Stimulated activated CD8-positive, alpha-beta memory T cell treated with anti-CD3 and anti-CD28 coated beads, Interleukin-4, amount 100 ng/mL, for 24 hours (primary cell): ENCODE results near the gene GAREM1.
"Not testable (repeated sequence)": the region's sequence is repeated elsewhere in the genome, so short reads cannot be mapped to it uniquely, and the experiment has no call there.

ENCODE experiments used
- DNase-seq: peaks from one replicate; pipeline ENCODE4 v3.0.0-alpha.2; 2020; ENCODE audit warnings: low read depth

The GAREM1 gene

DNA sequence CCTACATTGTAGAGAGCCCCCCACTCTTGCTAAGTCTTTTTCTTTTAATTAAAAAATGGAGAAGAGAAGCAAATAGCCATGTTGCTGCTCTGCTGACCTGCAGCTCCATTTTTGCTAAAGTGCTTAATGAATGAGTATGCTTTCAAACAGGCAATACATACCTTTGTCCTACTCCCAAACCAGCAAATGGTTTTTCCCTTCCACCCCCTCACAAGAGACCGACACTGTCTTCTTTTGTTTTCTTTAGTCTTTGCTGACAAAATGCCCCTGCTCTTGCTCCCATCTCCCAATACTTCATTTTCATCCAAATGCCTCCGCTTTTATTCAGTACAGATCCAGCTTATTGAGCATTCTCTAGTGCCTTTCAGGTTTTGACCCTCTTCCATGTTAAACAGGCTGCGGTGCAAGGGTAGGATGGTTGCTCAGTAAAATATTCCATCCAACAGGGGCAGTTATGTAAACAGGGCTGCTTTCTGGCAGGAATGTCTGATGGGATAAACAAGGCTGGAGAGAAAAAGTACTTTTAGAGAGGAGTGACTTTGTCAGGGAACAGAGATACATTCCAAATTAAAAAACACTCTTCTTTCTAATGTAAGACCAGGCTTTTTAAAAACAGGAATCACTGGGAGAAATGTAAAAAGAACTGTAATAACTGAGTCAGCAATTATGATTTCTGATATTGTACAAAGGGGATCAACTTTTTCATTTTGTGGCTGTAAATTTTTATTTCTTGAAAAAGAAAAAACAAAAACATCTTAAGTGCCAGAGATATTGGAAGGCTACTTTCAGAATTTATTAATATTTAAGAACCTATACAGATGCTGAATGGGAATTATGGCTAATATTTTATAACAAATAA is 144.0 kb downstream of the GAREM1 start:
- DNase-seq = no peak

DNA sequence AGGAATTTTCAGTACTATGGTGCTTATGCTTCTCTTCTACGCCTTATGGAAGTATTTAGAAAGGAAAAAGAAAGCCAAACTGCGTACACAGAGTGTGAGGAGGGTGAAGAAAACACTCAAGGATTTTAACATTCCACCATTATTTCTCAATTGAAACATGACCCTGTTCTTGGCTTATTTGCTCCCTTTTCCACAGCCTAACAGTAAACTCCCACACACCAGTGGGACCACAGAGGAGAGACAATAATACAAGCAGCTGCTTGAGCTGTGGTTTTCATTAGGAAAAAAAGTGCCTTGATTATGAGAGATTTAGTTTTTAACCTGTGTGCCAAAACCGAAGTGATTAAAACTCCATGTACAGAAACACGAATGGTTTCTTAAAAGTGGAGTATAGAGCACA is 146.5 kb downstream of the GAREM1 start:
- DNase-seq = no peak

DNA sequence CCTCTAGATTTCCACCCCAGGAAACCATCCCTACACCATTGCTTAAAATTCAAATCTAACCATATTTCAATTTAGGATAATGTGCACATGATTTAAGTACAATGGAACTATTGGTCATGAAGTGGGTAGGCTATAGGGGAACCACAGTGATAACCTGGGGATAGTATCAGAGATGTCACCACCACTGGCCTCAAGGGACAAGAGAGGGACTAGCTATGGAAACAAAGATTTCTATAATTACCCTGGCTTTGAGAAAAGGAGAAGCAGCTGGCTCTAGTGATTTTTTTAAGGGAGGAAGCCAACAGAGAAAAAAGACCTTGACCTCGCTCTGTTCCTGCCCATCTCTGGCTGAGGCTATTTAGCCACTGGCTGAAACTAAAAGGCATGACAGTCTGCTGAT is 148.9 kb downstream of the GAREM1 start:
- no peak for DNase-seq

DNA sequence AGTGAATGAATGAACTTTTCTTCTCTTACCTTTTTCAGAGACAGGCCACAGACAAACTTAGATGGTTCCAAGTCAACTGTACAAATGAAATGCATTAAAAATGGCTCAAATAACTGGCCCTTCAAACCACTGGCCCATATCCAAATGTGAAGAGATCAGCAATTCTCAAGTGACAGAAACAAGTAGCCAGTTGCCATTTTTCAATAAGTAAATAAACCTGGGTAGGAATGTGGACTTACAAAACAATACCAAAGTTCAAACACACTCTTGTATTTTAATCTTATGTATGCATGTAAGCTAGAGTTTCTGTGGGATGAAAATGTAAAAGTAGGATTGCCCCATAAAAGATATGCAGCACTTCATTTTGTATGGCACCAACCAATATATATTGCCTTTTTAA is 151.6 kb downstream of the GAREM1 start:
- DNase-seq = no peak

DNA sequence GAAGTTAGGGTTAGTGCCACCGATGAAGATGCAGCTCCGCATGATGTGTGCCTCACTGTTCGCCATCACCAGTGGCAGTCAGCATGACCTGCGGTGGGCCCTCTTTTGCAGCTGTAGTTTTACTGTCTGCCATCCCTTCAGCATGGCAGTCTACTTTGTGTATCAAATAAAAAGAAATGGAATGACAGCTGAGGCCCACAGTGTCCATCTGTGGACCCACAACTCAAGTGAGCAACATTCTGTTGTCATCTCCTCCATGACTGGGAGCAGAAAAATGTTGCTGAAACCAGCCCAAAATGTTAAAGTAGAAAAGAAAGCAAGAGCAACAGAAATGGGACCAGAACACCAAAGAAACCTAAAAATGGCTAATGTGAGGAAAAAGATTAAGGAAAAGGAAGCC is 152.1 kb downstream of the GAREM1 start:
- no peak for DNase-seq

DNA sequence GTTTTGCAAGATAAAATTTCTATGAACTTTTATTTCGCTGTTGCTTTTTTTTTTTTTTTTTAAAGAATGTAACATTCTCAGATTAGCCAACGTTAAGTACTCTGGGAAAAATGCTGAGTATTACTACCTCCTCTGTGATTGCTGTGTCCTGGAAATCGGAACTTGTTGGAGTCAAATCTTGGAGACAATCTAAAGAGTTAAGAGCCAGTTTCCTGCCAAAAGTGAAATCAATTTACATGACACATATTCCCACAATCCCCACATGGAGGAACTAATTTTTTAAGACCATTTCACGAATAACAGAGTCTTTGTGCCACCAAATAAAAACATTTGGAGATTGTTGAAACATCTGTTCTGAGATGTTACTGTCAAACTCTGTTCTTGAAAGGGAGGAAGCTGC is 153.0 kb downstream of the GAREM1 start:
- DNase-seq = no peak

DNA sequence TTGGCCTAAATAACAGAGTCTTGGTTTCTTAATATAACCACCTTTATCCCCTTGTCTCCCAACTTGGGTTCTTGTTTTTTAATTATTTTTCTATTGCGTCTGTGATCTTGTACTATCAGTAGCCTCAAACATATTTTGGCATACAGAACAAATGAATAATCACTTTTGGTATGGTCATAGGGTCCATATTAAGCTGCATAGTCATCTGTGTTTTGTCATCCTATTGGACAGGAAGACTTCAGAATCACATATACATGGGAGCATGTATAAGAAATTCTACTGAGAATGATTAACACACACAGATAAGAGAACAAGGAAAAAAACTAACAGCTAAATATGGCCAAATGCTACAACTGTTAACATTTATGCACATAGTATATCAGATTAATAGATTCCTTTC is 154.8 kb downstream of the GAREM1 start:
- no peak for DNase-seq

DNA sequence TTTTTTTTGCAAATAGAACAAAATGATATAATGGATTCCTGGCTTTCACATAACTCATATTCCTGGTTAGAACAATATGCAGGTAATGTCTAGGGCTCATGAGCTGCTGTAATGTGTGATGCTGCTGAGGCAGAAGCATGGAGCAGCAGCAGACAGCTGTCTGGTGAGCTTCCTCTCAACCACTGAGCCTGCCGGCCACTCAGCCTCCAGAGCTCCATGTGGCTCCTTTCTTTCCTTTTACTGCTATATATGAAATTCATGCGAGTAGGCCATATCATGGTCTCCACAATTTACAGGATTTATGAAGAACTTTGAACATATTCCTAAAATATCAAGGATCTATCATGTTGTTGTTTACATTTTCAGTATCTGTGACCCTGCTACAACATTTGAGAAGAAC is 159.9 kb downstream of the GAREM1 start:
- DNase-seq = no peak

DNA sequence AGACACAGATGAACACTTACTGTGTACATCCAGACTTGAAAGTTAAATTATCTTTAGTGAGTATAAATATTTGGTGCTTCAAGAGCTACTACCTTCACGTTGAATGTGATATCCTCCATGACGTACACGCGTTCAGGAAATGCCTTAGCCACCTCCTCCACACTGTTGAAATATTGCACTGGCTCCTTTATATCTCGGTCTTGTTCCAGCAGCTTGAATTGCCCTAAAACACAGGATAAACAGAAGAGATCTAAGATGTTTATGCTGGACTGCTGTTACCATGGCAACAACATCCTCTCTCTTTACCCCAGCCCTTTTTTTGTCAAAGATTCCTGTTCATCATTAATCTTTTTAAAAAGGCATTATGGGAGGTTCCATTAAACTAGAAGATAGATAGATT is 160.6 kb downstream of the GAREM1 start:
- no peak for DNase-seq

DNA sequence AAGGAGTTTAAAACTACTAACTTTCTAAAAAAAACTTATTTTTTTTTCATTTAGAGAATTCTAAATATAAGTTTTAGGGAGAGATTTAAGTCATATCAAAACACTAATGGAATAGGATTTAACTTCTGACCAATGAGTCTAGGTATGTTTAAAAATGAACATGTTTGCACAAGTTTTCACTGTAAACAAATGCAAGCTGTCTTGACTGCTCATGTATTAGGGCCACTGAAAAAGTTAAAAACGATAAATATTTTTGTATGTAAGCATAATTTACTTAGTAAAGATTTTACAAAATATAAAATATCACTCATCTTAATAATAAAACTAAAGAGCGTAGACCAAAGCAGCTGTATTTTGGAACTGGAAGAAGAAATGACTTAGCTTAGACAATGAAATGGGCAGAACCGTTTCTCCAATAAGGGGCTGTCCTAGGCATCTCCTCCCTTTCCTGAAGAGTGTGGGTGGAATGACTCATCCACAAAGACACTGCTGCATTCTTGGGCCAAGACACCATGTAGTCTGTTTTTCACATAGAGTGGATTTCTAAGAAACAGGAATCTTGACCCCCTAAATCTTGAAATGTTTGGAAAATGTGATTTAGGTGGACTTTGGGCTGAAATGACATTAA is 162.1 kb downstream of the GAREM1 start:
- DNase-seq = no peak

DNA sequence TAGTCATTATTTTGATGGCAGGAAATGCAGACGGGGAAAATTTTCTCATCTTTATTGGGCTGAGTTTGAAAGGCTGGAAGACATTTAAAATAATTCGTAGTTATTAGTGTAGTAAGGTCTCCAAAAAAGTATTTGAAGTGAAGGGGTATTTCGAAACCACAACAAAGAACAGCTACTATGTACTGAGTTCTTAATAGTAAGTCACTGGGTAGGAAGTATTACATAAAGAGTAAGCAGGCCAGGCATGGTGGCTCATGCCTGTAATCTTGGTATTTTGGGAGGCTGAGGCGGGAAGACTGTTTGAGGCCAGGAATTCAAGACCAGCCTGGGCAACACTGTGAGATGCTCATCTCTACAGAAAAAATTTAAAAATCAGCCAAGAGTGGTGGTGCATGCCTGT is 167.3 kb downstream of the GAREM1 start:
- no peak for DNase-seq

DNA sequence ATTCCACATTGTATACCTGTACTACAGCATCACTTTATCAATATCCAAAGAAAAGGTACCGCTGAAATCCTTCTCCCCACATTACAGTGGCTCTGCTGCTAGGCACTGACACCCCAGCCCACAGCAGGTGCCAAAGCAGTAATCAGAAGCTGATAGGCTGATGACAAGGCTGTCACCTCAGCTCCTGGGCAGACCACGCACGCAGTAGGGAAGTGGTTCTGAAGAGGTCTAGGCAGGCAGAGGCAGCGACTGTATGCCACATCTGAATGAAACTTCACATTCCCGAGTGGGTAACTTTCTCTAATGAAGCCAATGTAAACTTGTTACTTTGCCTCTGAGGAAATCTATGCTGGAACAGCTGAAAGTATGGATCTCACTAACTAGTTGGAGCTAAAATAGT is 167.9 kb downstream of the GAREM1 start:
- no peak for DNase-seq

DNA sequence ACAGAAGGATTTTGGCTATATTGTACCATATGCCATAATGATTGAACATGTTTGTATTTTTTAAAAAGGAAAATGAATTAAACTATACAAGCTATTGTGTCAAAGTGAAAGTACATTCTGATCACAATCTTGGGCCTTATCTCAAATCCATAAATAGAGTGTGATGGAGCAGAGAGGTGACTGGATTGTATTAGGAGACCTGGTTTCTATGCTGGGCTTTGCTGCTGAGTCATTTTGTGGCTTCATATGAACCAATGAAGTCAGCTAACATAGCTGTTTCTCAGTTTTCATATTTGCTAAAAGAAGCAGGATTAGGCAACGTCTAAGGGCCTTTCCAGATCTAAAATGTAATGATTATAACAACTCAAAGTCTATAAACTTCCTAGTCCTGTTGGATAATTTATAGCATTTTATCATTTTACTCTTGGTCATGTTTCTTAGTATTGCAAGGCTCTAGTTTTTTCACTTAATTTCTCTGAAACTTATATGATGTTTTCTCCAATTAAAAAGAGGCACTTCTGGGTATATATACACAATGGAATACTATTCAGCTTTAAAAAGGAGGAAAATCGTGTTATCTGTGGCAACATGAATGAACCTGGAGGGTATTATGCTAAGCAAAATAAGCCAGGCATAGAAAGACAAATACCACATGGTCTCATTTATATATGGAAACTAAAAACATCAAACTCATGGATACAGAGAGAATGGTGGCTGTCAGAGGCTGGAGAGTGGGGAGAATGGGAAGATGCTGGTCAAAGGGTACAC is 168.5 kb downstream of the GAREM1 start:
- no peak for DNase-seq

DNA sequence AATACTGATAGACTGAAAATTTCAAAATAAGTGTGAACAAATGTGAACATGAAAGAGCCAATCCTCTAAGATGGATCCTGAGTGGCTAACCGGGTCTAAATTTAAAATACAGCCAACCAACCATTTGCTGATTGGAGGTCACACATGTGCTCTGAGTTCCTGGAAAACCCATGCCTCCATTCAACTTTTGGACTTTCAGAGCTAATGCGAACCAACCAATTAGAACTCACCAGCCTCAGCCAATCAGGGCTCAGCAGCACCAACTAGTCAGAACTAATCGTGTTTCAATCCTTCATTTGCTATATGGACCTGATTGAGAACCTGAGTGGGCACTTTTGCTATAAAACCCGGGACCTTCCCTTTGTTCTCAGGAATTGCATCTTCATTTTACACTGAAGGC is 169.3 kb downstream of the GAREM1 start:
- DNase-seq = no peak

DNA sequence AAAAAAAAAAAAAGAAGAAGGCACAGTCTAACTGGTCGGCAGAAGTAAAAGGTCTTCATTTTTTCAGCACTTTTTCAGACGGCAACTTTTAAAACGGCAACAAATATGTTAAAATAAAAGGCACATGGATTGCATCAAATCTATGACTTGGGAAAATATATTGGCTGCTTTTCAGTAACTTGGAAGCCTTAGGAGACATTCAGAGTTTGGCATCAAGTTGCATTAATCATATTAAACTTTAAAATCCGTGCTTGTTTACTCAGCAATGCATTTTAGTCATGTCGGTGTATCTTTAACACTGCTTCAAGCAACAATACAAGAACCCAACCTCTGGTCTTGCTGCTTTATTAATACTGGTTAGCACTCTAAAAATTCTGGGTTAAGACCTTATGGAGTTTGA is 169.8 kb downstream of the GAREM1 start:
- no peak for DNase-seq

DNA sequence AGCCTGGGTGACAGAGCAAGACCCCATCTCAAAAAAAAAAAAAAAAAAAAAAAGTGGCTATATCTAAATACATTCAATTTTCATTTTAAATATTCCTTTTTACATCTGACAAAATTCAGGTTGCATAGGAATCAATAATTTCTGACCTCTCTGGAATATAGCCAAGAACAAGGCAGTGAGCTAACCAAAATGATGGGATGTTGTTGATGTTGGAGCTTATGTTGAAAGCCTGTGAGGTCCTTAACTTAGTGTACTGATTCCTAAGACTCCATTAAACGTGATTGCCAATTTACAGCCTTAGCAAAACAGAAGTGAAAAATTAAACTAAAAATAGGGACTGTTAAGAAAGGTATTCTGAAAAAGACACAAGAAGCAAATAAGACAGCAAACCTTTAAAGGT is 171.2 kb downstream of the GAREM1 start:
- DNase-seq = no peak

DNA sequence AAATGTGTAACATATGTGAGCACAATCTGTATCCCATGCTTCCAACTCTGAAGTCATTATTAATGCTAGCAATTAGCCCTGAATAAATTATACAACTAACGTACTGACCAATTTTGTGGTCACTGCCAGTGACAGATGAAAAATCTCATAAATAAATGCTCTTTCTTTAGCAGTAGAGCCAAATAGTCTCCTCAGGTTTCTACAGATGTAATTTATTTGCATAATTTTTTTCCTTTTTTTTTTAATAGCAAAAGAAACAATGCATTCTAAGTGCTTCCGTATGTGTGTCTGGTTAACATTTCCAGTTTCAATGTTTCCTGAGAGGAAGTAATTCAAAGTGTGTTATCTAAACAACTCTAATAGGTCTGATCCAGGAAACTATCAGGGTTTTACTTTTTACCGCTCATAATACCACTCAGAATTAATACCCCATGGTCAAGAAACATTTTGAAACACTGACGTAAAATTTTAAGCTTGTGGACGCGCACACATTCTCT is 172.5 kb downstream of the GAREM1 start:
- DNase-seq = no peak

DNA sequence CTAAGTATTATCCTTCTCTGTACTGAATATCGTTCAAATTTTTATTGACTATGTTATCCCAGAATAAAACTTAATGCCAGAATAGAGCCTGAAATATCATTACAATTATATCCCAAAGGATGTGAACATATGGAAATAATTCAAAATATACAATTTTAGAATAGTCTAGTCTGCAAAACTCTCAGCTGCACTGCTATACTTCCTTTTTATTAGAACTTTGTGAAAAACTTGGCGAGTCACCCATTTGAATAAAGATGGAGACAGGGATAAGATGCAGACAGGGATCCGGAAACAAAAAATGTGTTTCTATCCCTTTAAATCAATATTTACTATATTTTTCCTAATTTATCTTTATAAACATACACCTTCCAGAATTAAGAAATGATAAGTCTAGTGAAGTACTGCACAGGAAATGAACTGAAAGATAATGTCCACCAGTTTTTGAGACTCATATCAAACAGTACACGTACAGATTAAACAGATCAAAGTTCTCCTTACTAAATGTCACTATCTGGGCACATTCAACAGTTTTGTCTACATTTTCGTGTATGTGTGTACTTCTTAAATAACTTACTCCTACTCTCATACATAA is 173.0 kb downstream of the GAREM1 start:
- no peak for DNase-seq

DNA sequence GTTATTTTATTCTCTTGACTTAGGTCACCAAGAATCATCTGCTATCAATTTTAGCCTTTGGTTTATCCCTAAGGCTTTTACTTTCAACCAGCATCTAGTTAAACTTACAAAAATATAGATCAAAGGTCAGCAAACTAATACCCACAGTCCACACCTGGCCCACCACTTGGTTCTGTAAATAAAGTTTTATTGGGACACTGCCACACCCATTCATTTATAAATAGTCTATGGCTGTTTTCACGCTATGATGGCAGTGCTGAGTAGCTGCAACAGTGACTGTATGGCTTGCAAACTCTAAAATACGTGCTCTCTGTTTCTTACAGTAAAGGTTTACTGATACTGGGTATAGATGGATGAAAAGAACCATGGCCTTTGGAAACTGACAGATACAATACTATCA is 173.8 kb downstream of the GAREM1 start:
- no peak for DNase-seq

DNA sequence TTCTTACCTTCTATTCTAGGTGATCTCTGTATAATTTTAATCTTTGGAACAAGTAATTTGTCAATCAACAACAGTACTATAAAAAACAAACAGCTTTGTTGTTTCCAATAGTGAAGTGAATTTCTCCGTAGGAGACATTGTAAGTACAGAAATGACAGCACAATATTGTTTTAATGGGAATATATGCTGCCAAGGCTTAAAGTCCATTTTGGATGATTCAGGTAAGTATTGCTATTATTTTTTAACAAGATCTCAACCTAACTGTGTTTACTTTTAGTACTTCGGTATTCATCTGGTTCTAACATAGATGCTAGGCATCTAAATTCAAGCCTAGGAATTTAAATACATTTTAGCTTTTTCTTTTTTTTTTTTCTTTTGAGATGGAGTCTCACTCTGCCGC is 175.1 kb downstream of the GAREM1 start:
- DNase-seq = no peak

DNA sequence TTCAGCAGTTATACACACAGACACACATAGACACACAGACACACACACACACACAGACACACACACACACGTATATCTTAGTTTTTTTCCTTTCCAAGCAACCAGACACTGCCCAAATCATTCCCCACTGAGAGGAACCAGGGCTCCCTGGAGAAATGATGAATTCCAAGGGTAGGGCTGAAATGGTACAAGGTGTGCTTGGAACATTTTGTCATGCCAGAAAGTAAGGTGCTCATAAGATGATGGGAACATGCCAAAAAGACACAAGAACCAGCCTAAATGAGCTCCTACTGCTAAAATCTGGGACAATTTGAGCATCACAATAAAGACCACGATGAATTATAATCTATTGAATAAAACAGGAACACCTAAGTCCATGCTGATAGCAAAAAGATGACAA is 177.6 kb downstream of the GAREM1 start:
- no peak for DNase-seq

DNA sequence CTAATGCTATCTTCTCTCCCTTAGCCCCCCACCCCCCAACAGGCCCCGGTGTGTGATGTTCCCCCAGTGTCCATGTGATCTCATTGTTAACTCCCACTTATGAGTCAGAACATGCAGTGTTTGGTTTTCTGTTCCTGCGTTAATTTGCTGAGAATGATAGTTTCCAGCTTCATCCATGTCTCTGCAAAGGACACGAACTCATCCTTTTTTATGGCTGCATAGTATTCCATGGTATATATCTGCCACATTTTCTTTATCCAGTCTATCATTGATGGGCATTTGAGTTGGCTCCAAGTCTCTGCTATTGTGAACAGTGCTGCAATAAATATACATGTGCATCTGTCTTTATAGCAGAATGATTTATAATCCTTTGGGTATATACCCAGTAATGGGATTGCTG is 179.1 kb downstream of the GAREM1 start:
- DNase-seq = not testable (repeated sequence)

DNA sequence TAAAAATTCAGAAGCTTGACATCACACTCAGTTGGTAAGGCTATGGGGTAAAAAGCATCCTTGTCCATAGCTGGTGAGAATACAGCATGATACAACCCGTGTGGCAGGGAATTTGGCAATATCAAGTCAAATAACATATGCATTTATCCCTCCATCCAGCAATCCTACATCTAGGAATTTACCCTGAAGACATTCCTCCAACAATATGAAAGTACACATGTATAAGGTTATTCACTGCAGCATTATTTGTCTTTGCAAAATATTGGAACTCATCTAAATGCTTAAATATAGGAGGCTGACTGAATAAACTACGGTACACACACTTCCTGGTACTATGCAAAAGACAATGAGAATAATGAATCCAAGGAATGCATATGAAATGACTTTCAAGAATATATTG is 179.9 kb downstream of the GAREM1 start:
- no peak for DNase-seq
